Measurements from ENCODE around the gene ARMH4. TPM values are rescaled to one million over a fixed set of nuclear protein-coding genes. Genes with fewer than 3 reads are reported as not detected.
A peak's percentile ranks its signal among the peaks of the same experiment; 100 is the strongest.
"Not testable (repeated sequence)": the region's sequence is repeated elsewhere in the genome, so short reads cannot be mapped to it uniquely, and the experiment has no call there.

The ARMH4 gene
- total RNA-seq, 4 donors from 2014 or later = 5.0 to 8.0 (median 5.8) TPM

DNA sequence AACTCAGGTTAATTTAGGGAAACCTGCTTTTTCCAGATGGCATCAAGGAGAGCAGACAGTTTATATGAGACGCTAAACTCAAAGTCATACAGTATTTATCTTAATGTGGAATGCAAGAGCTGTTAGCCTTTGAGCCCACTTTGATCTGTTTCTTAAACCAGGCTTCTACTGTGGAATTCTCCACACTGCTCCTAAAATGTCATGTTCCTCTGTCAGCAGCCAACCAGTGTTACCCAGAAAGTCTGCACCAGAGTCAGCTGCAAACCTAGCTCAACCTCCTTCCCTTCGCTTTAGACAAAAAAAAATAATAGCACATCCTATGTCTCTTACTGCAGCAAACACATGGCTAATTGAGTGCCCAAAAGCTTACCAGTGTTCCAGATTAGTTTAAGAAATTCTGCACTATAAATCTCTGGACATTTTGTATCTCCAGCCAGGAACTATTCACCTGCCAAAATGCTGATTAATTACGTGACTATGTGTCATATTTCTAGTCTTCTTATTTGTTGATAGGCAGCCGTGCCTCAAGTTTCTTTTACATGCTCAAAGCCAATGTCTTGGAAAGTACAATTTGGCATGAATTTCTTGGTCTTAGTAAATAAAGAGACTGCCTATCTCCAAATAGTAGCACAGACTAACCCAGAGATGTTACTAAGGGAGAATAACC is 21.8 kb downstream of the ARMH4 start:
- Histone ChIP-seq H3K4me1 (peaks cover 0 to 18% (median 9%) of the 10 kb centered on the region in 4 donors), H3K9me3 (no peaks in the 10 kb centered on the region), H3K27me3 (no peaks in the 10 kb centered on the region), H3K27ac (replicated peaks in 1 of 4) (no peak overlapping the region), H3K4me3 (no peak overlapping the region), H3K36me3 (peaks cover 0 to 5% (median 0%) of the 10 kb centered on the region in 4 donors)
- TF ChIP-seq POLR2A (IDR thresholded peaks at IDR 0.05; ENCODE audit: low read depth) (no peak), EP300 (IDR thresholded peaks at IDR 0.05) (no peak), POLR2AphosphoS5 (IDR thresholded peaks at IDR 0.05) (no peak)
- TF ChIP-seq, protein P1, sequence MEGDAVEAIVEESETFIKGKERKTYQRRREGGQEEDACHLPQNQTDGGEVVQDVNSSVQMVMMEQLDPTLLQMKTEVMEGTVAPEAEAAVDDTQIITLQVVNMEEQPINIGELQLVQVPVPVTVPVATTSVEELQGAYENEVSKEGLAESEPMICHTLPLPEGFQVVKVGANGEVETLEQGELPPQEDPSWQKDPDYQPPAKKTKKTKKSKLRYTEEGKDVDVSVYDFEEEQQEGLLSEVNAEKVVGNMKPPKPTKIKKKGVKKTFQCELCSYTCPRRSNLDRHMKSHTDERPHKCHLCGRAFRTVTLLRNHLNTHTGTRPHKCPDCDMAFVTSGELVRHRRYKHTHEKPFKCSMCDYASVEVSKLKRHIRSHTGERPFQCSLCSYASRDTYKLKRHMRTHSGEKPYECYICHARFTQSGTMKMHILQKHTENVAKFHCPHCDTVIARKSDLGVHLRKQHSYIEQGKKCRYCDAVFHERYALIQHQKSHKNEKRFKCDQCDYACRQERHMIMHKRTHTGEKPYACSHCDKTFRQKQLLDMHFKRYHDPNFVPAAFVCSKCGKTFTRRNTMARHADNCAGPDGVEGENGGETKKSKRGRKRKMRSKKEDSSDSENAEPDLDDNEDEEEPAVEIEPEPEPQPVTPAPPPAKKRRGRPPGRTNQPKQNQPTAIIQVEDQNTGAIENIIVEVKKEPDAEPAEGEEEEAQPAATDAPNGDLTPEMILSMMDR (IDR thresholded peaks at IDR 0.05) = no peak
- DNase-seq (ENCODE audit: extremely low spot score) = no peak
- intact Hi-C loops (cut with DNase I) = no loop called here
- 50% methylated on average over 4 of the region's 4 CpGs for WGBS

DNA sequence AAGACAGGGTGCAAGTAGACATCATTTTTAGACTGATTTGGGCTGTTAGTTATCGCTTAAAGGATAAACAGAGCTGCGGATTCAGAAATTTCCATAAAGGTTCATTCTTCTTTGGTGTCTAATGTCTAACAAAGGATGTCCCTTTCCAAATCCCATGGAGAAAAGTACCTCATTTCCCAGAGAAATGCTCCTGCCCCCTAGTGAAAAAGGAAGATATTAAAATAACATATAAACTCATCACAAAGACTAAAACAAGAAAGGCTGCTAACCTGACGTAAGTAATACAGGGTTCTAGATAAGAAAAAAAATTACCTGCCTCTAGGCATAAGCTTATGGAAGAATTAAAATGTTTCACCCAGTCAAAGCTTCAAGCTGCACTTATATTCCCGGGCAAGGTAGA is 22.8 kb downstream of the ARMH4 start:
- WGBS = 94% methylated on average over 4 of the region's 4 CpGs

DNA sequence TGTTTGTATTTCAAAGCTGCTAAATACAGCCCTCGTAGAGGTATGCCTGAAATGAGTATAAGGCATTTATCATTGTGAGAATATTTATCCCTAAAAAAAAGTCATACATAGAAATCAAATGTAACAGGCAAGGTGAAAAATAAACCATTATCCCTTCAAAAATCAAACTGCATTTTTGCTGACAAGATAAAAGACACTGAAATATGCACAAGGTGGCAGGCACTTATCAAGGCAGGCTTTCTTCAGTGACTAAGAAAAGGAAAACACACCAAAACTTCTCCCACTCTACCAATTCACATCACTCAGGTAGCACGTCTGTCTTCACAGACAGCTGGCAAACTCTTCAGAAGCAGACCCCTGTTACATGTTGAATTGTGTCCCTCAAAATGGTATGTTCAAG is 23.6 kb downstream of the ARMH4 start:
- Histone ChIP-seq H3K4me1 (peaks cover 0 to 18% (median 9%) of the 10 kb centered on the region in 4 donors), H3K9me3 (no peaks in the 10 kb centered on the region), H3K27me3 (no peaks in the 10 kb centered on the region), H3K36me3 (peaks cover 0 to 5% (median 0%) of the 10 kb centered on the region in 4 donors), H3K4me3 (no peak overlapping the region), H3K27ac (replicated peaks in 1 of 4) (no peak overlapping the region)
- no peak for DNase-seq (ENCODE audit: extremely low spot score)
- WGBS = 89% methylated on average over 2 of the region's 2 CpGs
- TF ChIP-seq EP300 (IDR thresholded peaks at IDR 0.05) (no peak), POLR2AphosphoS5 (IDR thresholded peaks at IDR 0.05) (no peak), POLR2A (IDR thresholded peaks at IDR 0.05; ENCODE audit: low read depth) (no peak)
- TF ChIP-seq, protein P1 (IDR thresholded peaks at IDR 0.05) = no peak
- intact Hi-C loops (cut with DNase I) = no loop called here

More for the DNA sequence above, 22.8 kb downstream of the ARMH4 start:
- Histone ChIP-seq H3K36me3 (peaks cover 0 to 5% (median 0%) of the 10 kb centered on the region in 4 donors), H3K27me3 (no peaks in the 10 kb centered on the region), H3K4me1 (peaks cover 0 to 18% (median 9%) of the 10 kb centered on the region in 4 donors), H3K9me3 (no peaks in the 10 kb centered on the region), H3K27ac (replicated peaks in 1 of 4) (no peak overlapping the region), H3K4me3 (no peak overlapping the region)
- intact Hi-C loops (cut with DNase I) = no loop called here
- TF ChIP-seq, protein P1 (IDR thresholded peaks at IDR 0.05) = peak in 1 of 3 experiments; percentile 7
- TF ChIP-seq POLR2A (IDR thresholded peaks at IDR 0.05; ENCODE audit: low read depth) = no peak
- TF ChIP-seq POLR2AphosphoS5 (IDR thresholded peaks at IDR 0.05) = no peak
- DNase-seq (ENCODE audit: extremely low spot score) = no peak

DNA sequence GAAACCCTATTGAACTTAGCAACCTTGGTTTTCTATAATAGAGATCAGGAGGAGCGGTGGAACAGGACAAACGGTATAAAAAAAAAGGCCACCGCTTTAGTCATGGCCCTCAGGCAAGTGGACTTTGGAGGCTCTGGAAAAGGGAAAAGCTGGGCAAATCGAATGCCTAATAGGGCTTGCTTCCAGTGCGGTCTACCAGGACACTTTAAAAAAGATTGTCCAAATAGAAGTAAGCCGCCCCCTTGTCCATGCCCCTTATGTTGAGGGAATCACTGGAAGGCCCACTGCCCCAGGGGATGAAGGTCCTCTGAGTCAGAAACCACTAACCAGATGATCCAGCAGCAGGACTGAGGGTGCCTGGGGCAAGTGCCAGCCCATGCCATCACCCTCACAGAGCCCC is 29.5 kb downstream of the ARMH4 start:
- H3K27me3 ChIP-seq; H3K9me3 ChIP-seq; H3K36me3 ChIP-seq; H3K27ac ChIP-seq (replicated peaks in 1 of 4); intact Hi-C loops (cut with DNase I); DNase-seq (ENCODE audit: extremely low spot score); H3K4me3 ChIP-seq: not testable (repeated sequence)
- 89% methylated on average over 6 of the region's 6 CpGs for WGBS
- peaks cover 0 to 17% (median 10%) of the 10 kb centered on the region in 4 donors for H3K4me1 ChIP-seq

DNA sequence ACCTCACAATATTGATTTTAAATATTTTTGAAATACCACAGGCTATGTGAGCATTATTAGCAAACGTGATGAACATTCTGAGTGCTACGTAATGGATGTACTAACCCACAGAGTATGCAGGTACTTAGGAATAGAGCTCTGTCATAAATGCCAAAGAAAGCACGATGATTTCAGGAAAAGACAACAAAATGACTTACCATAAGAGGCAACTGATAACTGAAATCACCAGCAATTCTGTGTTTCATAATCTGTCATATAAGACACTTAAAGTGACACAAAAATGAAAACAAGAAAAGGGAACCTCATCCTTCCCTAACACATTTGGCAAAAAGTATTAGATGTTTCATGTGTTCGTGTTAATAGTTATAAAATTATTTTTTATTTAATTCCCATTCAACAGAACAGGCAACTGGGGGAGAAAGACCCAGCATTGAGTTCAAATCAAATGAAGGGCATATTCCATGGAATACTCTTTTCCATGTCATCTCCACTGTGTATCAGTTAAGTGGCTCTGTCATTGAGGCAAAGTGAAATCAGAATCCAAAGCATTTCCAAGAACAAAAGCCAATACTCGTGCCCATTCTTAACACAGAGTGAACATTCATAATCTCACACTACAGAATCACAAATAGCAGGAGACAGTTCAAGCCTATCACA is 30.4 kb downstream of the ARMH4 start:
- Histone ChIP-seq H3K27ac (replicated peaks in 1 of 4) (no peak overlapping the region), H3K9me3 (no peaks in the 10 kb centered on the region), H3K4me3 (no peak overlapping the region), H3K27me3 (no peaks in the 10 kb centered on the region), H3K36me3 (peaks cover 0 to 5% (median 0%) of the 10 kb centered on the region in 4 donors), H3K4me1 (peaks cover 0 to 20% (median 10%) of the 10 kb centered on the region in 4 donors)
- 91% methylated on average over 5 of the region's 5 CpGs for WGBS
- intact Hi-C loops (cut with DNase I) = no loop called here
- DNase-seq (ENCODE audit: extremely low spot score) = no peak
- TF ChIP-seq POLR2A (IDR thresholded peaks at IDR 0.05; ENCODE audit: low read depth) (no peak), EP300 (IDR thresholded peaks at IDR 0.05) (no peak), POLR2AphosphoS5 (IDR thresholded peaks at IDR 0.05) (no peak)
- TF ChIP-seq, protein P1 (IDR thresholded peaks at IDR 0.05) = no peak

All from esophagus muscularis mucosa (tissue), 4 donors.